Coronary artery (tissue), 2 donors: ENCODE results near the gene SCAPER.
"Not testable (repeated sequence)": the region's sequence is repeated elsewhere in the genome, so short reads cannot be mapped to it uniquely, and the experiment has no call there.

Experiments used
- DNase-seq: peaks from one replicate; pipeline ENCODE4 v3.0.0-alpha.2; 2017; ENCODE audit warnings: low spot score
- H3K27ac ChIP-seq, 2 donors: fragments of 200-600 bp; sonication (generic); one replicate each; pipeline ENCODE4 v1.5.1; 2016 to 2019
- H3K4me3 ChIP-seq: fragments of 200-600 bp; sonication (generic); 2 replicates; pipeline ENCODE4 v1.5.1; 2016; ENCODE audit warnings: mild to moderate bottlenecking, moderate library complexity
- TF ChIP-seq, protein P1 (sequence below): fragments of 200-600 bp; sonication (generic); IDR thresholded peaks from one replicate; pipeline ENCODE4 v1.5.1; 2019; ENCODE audit warnings: antibody characterized with exemption

Gene SCAPER

DNA sequence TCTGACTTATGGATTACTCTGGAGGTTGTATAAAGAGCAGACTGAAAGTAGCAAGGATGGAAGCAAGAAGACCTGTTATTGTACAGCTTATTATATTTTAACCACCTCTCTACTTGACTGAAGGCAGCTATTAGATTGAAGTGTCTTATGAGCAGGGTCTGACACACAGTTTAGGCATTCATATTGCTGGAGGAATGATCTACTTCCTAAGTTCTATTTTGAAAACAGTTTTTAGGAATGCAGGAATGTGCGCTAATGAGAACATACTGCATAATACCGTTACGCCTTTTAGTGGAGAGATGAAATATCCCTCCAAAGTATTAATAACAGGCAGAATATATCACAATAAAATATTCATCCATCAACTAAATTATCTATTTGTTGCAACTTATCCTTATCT is 375.2 kb downstream of the SCAPER start:
- DNase-seq: no peak
- Histone ChIP-seq H3K27ac (no peak overlapping the region), H3K4me3 (no peak overlapping the region)
- TF ChIP-seq, protein P1, sequence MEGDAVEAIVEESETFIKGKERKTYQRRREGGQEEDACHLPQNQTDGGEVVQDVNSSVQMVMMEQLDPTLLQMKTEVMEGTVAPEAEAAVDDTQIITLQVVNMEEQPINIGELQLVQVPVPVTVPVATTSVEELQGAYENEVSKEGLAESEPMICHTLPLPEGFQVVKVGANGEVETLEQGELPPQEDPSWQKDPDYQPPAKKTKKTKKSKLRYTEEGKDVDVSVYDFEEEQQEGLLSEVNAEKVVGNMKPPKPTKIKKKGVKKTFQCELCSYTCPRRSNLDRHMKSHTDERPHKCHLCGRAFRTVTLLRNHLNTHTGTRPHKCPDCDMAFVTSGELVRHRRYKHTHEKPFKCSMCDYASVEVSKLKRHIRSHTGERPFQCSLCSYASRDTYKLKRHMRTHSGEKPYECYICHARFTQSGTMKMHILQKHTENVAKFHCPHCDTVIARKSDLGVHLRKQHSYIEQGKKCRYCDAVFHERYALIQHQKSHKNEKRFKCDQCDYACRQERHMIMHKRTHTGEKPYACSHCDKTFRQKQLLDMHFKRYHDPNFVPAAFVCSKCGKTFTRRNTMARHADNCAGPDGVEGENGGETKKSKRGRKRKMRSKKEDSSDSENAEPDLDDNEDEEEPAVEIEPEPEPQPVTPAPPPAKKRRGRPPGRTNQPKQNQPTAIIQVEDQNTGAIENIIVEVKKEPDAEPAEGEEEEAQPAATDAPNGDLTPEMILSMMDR: no peak

DNA sequence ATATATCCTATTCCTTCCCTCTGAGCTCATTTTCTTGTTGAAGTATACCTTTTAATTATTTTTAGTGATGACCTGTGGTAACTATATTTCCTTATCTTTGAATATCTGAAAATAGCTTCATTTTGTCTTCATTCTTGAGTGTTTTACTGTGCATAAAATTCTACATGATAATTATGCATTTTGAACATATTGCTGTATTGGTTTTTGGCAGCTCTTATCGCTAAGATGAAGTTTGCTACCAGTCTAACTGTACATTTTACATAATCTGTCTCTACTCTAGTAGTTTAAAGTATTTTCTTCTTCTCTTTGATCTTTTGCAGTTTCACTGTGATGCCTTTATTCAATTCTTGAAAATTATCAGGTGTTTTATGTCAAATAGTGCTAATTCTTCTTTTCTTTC is 379.0 kb downstream of the SCAPER start:
- DNase-seq: no peak
- Histone ChIP-seq H3K4me3 (no peak overlapping the region), H3K27ac (no peak overlapping the region)
- TF ChIP-seq, protein P1: no peak

- H3K27ac ChIP-seq: no peak overlapping the region
- no peak overlapping the region for H3K4me3 ChIP-seq
- DNase-seq: no peak
- TF ChIP-seq, protein P1: no peak
Measured at GRCh38 chr15:76517910-76518309, 387.2 kb downstream of the SCAPER start.

GRCh38 chr15:76514282-76514681 is 390.9 kb downstream of the SCAPER start:
- no peak overlapping the region for H3K27ac ChIP-seq
- TF ChIP-seq, protein P1: no peak
- DNase-seq: no peak

DNA sequence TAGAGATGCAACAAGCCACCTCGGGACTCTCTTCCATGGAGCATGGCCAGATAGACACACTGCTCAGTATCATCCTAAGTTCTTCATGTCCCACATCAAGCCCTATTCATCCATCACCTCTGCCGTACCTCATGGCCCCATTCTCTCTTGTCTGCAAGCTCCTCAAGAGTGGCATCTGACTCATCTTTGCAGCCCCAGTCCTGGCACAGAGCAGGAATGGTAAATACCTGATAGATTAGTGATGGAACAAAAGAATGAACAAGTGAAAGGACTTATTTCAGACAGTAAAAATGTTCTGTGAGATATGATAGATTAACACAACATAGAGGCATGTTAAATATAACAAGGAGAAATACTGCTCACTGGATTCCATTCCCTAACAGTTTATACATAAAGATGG is 392.2 kb downstream of the SCAPER start:
- H3K4me3 ChIP-seq: no peak overlapping the region
- no peak for DNase-seq

More at GRCh38 chr15:76514282-76514681, 390.9 kb downstream of the SCAPER start:
- H3K4me3 ChIP-seq: no peak overlapping the region

DNA sequence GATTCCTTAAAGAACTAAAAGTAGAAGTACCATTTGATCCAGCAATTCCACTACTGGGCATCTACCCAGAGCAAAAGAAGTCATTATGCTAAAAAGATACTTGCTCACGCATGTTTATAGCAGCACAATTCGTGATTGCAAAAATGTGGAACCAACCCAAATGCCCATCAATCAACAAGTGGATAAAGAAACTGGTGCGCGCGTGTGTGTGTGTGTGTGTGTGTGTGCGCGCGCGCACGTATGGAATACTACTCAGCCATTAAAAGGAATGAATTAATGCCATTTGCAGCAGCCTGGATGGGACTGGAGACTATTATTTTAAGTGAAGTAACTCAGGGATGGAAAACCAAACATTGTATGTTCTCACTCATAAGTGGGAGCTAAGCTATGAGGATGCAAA is 394.5 kb downstream of the SCAPER start:
- DNase-seq, H3K4me3 ChIP-seq: not testable (repeated sequence)

More for the DNA sequence above, 392.2 kb downstream of the SCAPER start:
- H3K27ac ChIP-seq: no peak overlapping the region
- TF ChIP-seq, protein P1: no peak

GRCh38 chr15:76503804-76504203 is 401.3 kb downstream of the SCAPER start:
- no peak overlapping the region for H3K27ac ChIP-seq
- H3K4me3 ChIP-seq: no peak overlapping the region
- TF ChIP-seq, protein P1: no peak
- DNase-seq: no peak

More for the DNA sequence above, 394.5 kb downstream of the SCAPER start:
- not testable (repeated sequence) for H3K27ac ChIP-seq

- TF ChIP-seq, protein P1: no peak
- DNase-seq: no peak
- H3K4me3 ChIP-seq: no peak overlapping the region
- H3K27ac ChIP-seq: no peak overlapping the region
Measured at GRCh38 chr15:76503121-76503520, 402.0 kb downstream of the SCAPER start.
